RWPE1 (cell line): ENCODE results near the gene DCANP1.

Experiments used
- CTCF ChIA-PET: fragments of 350-600 bp; sonication (Branson Sonifier 250); formaldehyde crosslinking; extraction: SDS; loops from one replicate; lab custom pipeline; 2021; lab: Yijun Ruan, JAX
- POLR2A ChIA-PET: fragments of 400-600 bp; formaldehyde crosslinking; extraction: SDS; loops from one replicate; lab custom pipeline; 2020; ENCODE audit warnings: antibody characterized with exemption; ENCODE audit not compliant: low non-redundant PET; lab: Yijun Ruan, JAX
- DNase-seq: peaks from one replicate; pipeline ENCODE4 v3.0.0; 2012; ENCODE audit warnings: low spot score
- H3K27ac ChIP-seq: fragments of 450-650 bp; 2 replicates; pipeline ENCODE4 v1.5.1; 2017
- CTCF ChIP-seq: fragments of 450-650 bp; conservative IDR thresholded peaks from 2 replicates; pipeline ENCODE4 v1.5.1; 2017; ENCODE audit warnings: low read depth, mild to moderate bottlenecking

Gene DCANP1

DNA sequence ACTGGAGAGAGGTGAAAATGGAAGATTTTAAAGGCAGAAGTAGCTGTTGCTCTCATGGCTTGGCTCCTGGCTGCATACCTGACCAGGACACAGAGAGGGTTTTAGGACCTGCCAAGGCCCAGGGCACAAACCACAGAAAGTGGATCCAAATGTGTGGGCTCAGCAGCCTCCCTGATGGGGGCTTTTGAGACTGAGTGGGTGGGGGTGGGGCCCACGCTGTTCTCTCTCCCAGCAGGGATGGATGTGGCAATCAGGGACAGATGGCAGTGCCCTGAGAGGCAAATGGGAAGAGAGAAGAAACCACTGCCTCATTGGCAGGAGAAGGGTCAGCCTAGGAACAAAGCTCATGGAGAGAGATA lies 39.9 kb upstream of the DCANP1 start:
- ChIA-PET POLR2A (no interaction called here), CTCF (interaction anchor here (1.8 to 1.9 kb wide), 2 partner anchors 21 to 79 kb away, joined by 8 to 12 read pairs; no protein-coding TSS in a partner anchor)
- no peak for DNase-seq

DNA sequence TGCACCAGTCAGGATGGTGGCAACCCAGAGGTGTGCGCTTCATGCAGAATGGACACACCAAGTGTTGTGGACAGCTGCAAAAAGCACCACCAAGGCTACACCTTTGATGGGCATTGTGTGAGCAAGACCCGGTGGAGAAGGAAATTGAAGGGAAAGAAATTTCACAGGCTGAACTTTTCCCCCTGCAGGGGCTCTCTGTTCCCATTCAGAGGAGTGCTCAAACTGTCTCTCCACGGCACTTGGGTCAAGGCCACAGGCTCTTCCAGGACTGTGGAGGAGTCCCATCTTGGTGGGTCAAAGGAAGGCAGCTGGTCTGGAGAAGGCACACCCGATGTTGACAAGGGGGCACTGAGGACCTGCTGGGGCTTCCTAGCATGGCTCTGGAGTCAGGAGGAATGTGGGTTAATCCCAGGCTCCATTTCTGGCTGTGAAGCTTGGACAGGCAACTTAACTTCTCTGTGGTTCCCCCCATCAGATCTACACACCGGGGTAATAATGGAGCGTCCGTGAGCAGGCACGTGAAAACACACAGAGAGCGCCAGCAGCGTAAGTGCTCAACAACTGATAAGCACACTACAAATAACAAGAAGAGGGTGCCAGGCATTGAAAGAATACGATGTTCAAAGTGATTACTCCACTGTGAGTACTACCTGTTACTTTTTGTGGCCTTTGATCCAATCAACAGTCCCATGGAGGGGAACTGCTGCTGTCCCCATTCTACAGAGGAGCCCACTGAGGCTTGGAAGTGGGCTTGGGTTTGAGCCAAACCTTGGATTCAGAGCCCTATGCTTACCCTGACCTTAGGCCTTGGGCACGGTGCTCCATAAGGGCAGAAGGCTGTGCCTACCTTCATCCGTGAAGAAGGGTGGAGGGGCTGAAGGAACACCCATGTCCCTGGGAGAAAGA lies 39.2 kb upstream of the DCANP1 start:
- H3K27ac ChIP-seq = no peak overlapping the region
- ChIA-PET CTCF (interaction anchor here (1.8 to 1.9 kb wide), 2 partner anchors 20 to 80 kb away, joined by 8 to 12 read pairs; no protein-coding TSS in a partner anchor), POLR2A (no interaction called here)
- no peak for DNase-seq
- no peak for TF ChIP-seq CTCF

More for the DNA sequence above, 39.9 kb upstream of the DCANP1 start:
- no peak for TF ChIP-seq CTCF
- H3K27ac ChIP-seq = no peak overlapping the region

DNA sequence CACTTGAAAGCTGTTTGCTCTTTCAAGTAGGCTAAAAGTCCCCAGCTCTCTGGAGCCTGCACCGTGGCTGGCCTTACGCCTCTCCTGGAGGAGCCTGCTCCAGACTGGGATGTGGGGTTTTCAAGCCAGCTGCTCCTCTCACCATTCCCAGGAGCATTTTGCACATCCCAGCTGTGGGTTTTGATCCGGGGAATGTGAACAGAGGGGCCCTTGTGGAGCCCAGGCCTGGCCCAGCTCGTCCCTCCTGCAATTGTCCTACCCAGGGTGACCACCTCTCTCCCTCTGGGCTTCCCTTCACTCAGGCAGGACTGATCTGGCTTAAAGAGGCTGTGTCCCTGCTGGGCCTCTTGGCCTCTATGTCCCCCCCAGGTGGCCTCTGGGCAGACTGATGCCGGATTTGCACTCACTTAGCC lies 37.5 kb upstream of the DCANP1 start:
- no peak for TF ChIP-seq CTCF
- no peak for DNase-seq
- H3K27ac ChIP-seq = no peak overlapping the region
- CTCF ChIA-PET = interaction anchor here (0.5 kb wide), 1 partner anchor 53 kb away, joined by 4 read pairs; no protein-coding TSS in a partner anchor
- POLR2A ChIA-PET = no interaction called here

DNA sequence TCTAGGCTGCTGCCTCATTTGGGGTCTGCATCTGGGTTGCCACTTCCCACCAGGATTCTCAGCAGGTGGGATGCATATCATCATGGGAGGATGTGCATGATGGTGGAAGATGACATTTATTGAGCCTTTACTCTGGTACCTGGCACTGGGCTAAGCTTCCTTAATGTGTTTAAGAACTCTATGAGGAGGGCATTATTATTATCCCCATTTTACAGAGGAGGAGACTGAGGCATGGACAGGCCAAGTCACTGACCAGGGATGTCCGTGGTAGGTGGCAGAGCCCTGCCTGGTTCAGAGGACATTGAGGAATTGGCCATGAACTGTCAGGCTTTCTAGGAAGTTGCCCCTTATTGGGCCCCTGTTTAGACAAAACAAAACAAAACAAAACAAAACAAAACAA lies 36.1 kb upstream of the DCANP1 start:
- TF ChIP-seq CTCF = no peak
- ChIA-PET POLR2A (no interaction called here), CTCF (interaction anchor here (0.6 to 1.8 kb wide), 3 partner anchors 16 to 83 kb away, joined by 3 to 5 read pairs (median 3); no protein-coding TSS in a partner anchor)
- no peak for DNase-seq
- H3K27ac ChIP-seq = no peak overlapping the region

DNA sequence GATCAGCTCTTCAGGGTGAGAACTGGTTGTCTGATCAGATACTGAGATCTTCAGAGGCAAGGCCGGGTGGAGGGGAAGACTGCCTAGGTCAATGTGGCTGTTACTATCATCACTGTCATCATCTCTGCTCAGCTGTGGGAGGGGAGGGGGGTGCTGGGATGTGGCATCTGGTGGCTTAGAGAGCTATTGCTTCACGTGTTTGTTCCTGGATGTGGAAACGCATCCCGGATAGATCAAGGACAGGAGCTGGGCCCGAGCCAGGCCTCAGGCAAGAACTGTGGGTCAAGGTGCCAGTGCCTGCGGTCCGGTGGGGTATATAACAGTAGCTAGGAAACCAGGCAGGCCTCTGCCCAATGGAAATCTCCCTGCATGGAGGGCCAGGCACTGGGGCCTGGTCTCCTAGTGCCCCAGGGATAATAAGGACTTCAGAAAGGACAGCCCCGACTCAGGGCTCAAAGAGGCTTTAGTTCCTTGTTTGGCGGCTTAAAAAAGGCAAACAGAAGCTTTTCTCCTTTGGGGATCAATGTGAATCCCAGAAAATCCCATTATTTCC lies 35.3 kb upstream of the DCANP1 start:
- POLR2A ChIA-PET = no interaction called here
- TF ChIP-seq CTCF = no peak
- no peak for DNase-seq
- CTCF ChIA-PET = interaction anchor here (0.6 to 1.8 kb wide), 5 partner anchors 17 to 84 kb away, joined by 3 to 5 read pairs (median 4); no protein-coding TSS in a partner anchor
- no peak overlapping the region for H3K27ac ChIP-seq

DNA sequence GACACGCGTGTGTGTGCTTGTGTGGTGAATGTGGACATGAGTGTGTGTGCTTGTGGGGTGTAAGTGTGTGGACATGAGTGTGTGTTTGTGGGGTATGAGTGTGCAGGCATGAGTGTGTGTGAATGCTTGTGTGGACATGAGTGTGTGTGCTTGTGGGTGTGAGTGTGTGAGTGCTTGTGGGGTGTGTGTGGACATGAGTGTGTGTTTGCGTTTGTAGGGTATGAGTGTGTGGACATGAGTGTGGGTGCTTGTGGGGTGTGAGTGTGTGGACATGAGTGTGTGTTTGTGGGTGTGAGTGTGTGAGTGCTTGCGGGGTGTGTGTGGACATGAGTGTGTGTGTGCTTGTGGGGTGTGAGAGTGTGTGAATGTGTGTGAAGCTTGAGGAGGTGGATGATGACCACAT lies 34.8 kb upstream of the DCANP1 start:
- POLR2A ChIA-PET = no interaction called here
- CTCF ChIA-PET = interaction anchor here (0.8 to 1.8 kb wide), 4 partner anchors 16 to 85 kb away, joined by 3 to 5 read pairs (median 4); no protein-coding TSS in a partner anchor
- no peak for TF ChIP-seq CTCF
- no peak for DNase-seq
- H3K27ac ChIP-seq = no peak overlapping the region
